ENCODE measurements around the gene LMO4. TPM values are rescaled to one million over a fixed set of nuclear protein-coding genes. Genes with fewer than 3 reads are reported as not detected.

LMO4 gene
- total RNA-seq, 1 experiment from 2014 or later = 53.8 TPM

GRCh38 chr1:87314091-87314490 lies 14.6 kb upstream of the LMO4 start:
- H3K9me3 ChIP-seq = no peaks in the 10 kb centered on the region
- H3K4me1 ChIP-seq = no peaks in the 10 kb centered on the region
- H3K9me3 Mint-ChIP-seq (ENCODE audit: unreplicated experiment) = no peaks in the 10 kb centered on the region
- H3K4me1 Mint-ChIP-seq (ENCODE audit: low read depth, unreplicated experiment) = no peaks in the 10 kb centered on the region
- H3K36me3 Mint-ChIP-seq (ENCODE audit: insufficient read depth, unreplicated experiment) = no peaks in the 10 kb centered on the region
- POLR2A ChIA-PET = no interaction called here
- H3K27me3 ChIP-seq (replicated peaks; ENCODE audit: control insufficient read depth, insufficient read depth, low read length) = no peaks in the 10 kb centered on the region
- H3K36me3 ChIP-seq (ENCODE audit: control insufficient read depth, insufficient read depth, low read length) = no peaks in the 10 kb centered on the region
- intact Hi-C loops (cut with micrococcal nuclease; ENCODE audit: unreplicated experiment) = no loop called here
- no TSS peak for BruUV-seq (replicated peaks)
- CTCF ChIA-PET = no interaction called here
- no peak for DNase-seq
- no peak overlapping the region for H3K27ac Mint-ChIP-seq (ENCODE audit: unreplicated experiment)
- H3K27me3 Mint-ChIP-seq (ENCODE audit: insufficient read depth, unreplicated experiment) = no peaks in the 10 kb centered on the region
- no peak overlapping the region for H3K4me3 ChIP-seq (ENCODE audit: low read depth, low read length)
- TF ChIP-seq CTCF (IDR thresholded peaks at IDR 0.05; ENCODE audit: insufficient read depth in 1 of 2, low read depth in 1 of 2, low read length in 1 of 2, severe bottlenecking in 1 of 2, unreplicated experiment in 1 of 2) = no peak
- H3K4me3 Mint-ChIP-seq (ENCODE audit: unreplicated experiment) = no peak overlapping the region

- CTCF ChIA-PET = no interaction called here
- H3K27ac Mint-ChIP-seq (ENCODE audit: unreplicated experiment) = no peak overlapping the region
- no peak for DNase-seq
- Histone ChIP-seq H3K27me3 (replicated peaks; ENCODE audit: control insufficient read depth, insufficient read depth, low read length) (no peaks in the 10 kb centered on the region), H3K4me3 (ENCODE audit: low read depth, low read length) (no peak overlapping the region), H3K4me1 (no peaks in the 10 kb centered on the region), H3K36me3 (ENCODE audit: control insufficient read depth, insufficient read depth, low read length) (no peaks in the 10 kb centered on the region), H3K9me3 (no peaks in the 10 kb centered on the region)
- BruUV-seq (replicated peaks) = no TSS peak
- H3K4me1 Mint-ChIP-seq (ENCODE audit: low read depth, unreplicated experiment) = no peaks in the 10 kb centered on the region
- POLR2A ChIA-PET = no interaction called here
- no peak overlapping the region for H3K4me3 Mint-ChIP-seq (ENCODE audit: unreplicated experiment)
- intact Hi-C loops (cut with micrococcal nuclease; ENCODE audit: unreplicated experiment) = no loop called here
- no peak for TF ChIP-seq CTCF (IDR thresholded peaks at IDR 0.05; ENCODE audit: insufficient read depth in 1 of 2, low read depth in 1 of 2, low read length in 1 of 2, severe bottlenecking in 1 of 2, unreplicated experiment in 1 of 2)
- H3K36me3 Mint-ChIP-seq (ENCODE audit: insufficient read depth, unreplicated experiment) = no peaks in the 10 kb centered on the region
- no peaks in the 10 kb centered on the region for H3K9me3 Mint-ChIP-seq (ENCODE audit: unreplicated experiment)
- H3K27me3 Mint-ChIP-seq (ENCODE audit: insufficient read depth, unreplicated experiment) = no peaks in the 10 kb centered on the region
Measured at GRCh38 chr1:87318056-87318650, 10.5 kb upstream of the LMO4 start.

DNA sequence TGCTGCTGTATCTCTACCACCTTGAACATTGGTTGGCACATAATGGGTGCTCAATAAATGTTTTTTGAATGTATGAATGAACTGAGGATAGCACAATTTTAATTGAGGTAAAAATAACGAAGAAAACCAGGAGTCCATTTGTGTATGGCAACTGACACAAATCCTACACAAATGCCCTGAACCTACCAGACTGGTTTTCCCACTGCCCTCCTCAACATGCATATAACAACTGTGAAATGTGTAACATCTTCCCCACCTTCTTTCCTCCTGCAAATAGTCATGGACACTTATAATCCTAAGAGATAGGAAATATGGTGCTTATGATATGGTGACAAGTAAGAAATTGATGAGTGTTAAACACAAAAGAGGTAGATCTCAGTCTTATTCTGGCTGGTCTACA lies 9.9 kb upstream of the LMO4 start:
- Histone ChIP-seq H3K27me3 (replicated peaks; ENCODE audit: control insufficient read depth, insufficient read depth, low read length) (no peaks in the 10 kb centered on the region), H3K4me3 (ENCODE audit: low read depth, low read length) (no peak overlapping the region), H3K36me3 (ENCODE audit: control insufficient read depth, insufficient read depth, low read length) (no peaks in the 10 kb centered on the region), H3K9me3 (no peaks in the 10 kb centered on the region), H3K4me1 (no peaks in the 10 kb centered on the region)
- no peak for DNase-seq
- Mint-ChIP-seq H3K4me3 (ENCODE audit: unreplicated experiment) (no peak overlapping the region), H3K27ac (ENCODE audit: unreplicated experiment) (no peak overlapping the region), H3K27me3 (ENCODE audit: insufficient read depth, unreplicated experiment) (no peaks in the 10 kb centered on the region), H3K9me3 (ENCODE audit: unreplicated experiment) (no peaks in the 10 kb centered on the region), H3K4me1 (ENCODE audit: low read depth, unreplicated experiment) (no peaks in the 10 kb centered on the region), H3K36me3 (ENCODE audit: insufficient read depth, unreplicated experiment) (no peaks in the 10 kb centered on the region)
- no TSS peak for BruUV-seq (replicated peaks)
- POLR2A ChIA-PET = no interaction called here
- intact Hi-C loops (cut with micrococcal nuclease; ENCODE audit: unreplicated experiment) = no loop called here
- no peak for TF ChIP-seq CTCF (IDR thresholded peaks at IDR 0.05; ENCODE audit: insufficient read depth in 1 of 2, low read depth in 1 of 2, low read length in 1 of 2, severe bottlenecking in 1 of 2, unreplicated experiment in 1 of 2)
- CTCF ChIA-PET = no interaction called here
